Activated T-helper 1 cell treated with anti-CD3 and anti-CD28 coated beads, Interleukin-2, amount 50 U/mL, for 16 hours (primary cell): Measurements from ENCODE around the gene SMIM20.
"Not testable (repeated sequence)": the region's sequence is repeated elsewhere in the genome, so short reads cannot be mapped to it uniquely, and the experiment has no call there.

Experiments used
- DNase-seq, 2 donors: peaks; one replicate each; pipeline ENCODE4 v3.0.0-alpha.2; 2020; ENCODE audit warnings: low read depth in 1 of 2, low spot score in 1 of 2

The SMIM20 gene

GRCh38 chr4:25890571-25891485, 23.2 kb upstream of the SMIM20 start:
- DNase-seq = no peak

GRCh38 chr4:25892796-25893195, 21.2 kb upstream of the SMIM20 start:
- DNase-seq = no peak

- no peak for DNase-seq
These were observed 17.1 kb upstream of the SMIM20 start for GRCh38 chr4:25896776-25897539.

GRCh38 chr4:25900310-25900709, 13.7 kb upstream of the SMIM20 start:
- DNase-seq = no peak

- DNase-seq = no peak
These were observed 13.0 kb upstream of the SMIM20 start for GRCh38 chr4:25901030-25901430.

GRCh38 chr4:25903900-25904747, 9.9 kb upstream of the SMIM20 start:
- DNase-seq = no peak

GRCh38 chr4:25904748-25905082, 9.3 kb upstream of the SMIM20 start:
- DNase-seq = no peak

- DNase-seq = no peak
These were observed 8.6 kb upstream of the SMIM20 start for GRCh38 chr4:25905371-25905770.

GRCh38 chr4:25906113-25906512, 7.9 kb upstream of the SMIM20 start:
- not testable (repeated sequence) for DNase-seq

GRCh38 chr4:25908491-25908901, 5.5 kb upstream of the SMIM20 start:
- no peak for DNase-seq

- no peak for DNase-seq
These were observed 2.7 kb upstream of the SMIM20 start for GRCh38 chr4:25911356-25911755.

GRCh38 chr4:25913056-25913850, 767 bp upstream of the SMIM20 start:
- DNase-seq = peak in 1 of 2 donors; percentile 1

GRCh38 chr4:25914670-25915352, 791 bp downstream of the SMIM20 start:
- no peak for DNase-seq

- no peak for DNase-seq
These were observed 1.3 kb downstream of the SMIM20 start for GRCh38 chr4:25915353-25915705.

GRCh38 chr4:25916870-25917269, 2.9 kb downstream of the SMIM20 start:
- no peak for DNase-seq

- no peak for DNase-seq
These were observed 5.7 kb downstream of the SMIM20 start for GRCh38 chr4:25919676-25920075.

GRCh38 chr4:25921922-25922321, 7.9 kb downstream of the SMIM20 start:
- DNase-seq = no peak

- no peak for DNase-seq
These were observed 8.9 kb downstream of the SMIM20 start for GRCh38 chr4:25922812-25923369.

- no peak for DNase-seq
These were observed 9.7 kb downstream of the SMIM20 start for GRCh38 chr4:25923745-25924144.
